Measurements from ENCODE around the gene CDH2. TPM values are rescaled to one million over a fixed set of nuclear protein-coding genes. Genes with fewer than 3 reads are reported as not detected.

CDH2 gene
- total RNA-seq, 1 experiment from 2014 or later: 36.2 TPM

GRCh38 chr18:28067346-28067745, 109.6 kb downstream of the CDH2 start:
- no peak overlapping the region for H3K18ac ChIP-seq (ENCODE audit: insufficient read length, low read depth, low read length)
- TF ChIP-seq, protein P1, sequence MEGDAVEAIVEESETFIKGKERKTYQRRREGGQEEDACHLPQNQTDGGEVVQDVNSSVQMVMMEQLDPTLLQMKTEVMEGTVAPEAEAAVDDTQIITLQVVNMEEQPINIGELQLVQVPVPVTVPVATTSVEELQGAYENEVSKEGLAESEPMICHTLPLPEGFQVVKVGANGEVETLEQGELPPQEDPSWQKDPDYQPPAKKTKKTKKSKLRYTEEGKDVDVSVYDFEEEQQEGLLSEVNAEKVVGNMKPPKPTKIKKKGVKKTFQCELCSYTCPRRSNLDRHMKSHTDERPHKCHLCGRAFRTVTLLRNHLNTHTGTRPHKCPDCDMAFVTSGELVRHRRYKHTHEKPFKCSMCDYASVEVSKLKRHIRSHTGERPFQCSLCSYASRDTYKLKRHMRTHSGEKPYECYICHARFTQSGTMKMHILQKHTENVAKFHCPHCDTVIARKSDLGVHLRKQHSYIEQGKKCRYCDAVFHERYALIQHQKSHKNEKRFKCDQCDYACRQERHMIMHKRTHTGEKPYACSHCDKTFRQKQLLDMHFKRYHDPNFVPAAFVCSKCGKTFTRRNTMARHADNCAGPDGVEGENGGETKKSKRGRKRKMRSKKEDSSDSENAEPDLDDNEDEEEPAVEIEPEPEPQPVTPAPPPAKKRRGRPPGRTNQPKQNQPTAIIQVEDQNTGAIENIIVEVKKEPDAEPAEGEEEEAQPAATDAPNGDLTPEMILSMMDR (conservative IDR thresholded peaks at IDR 0.05): no peak
- no peak overlapping the region for H2BK15ac ChIP-seq (ENCODE audit: low read depth, low read length)
- no peak overlapping the region for H3K27ac Mint-ChIP-seq
- WGBS (ENCODE audit: extremely low coverage, insufficient read length, low lambda C conversion rate): no CpG with 5 or more reads among the region's 1 CpG
- H2BK120ac ChIP-seq (ENCODE audit: low read depth, low read length, poor library complexity, severe bottlenecking): no peak overlapping the region
- H3K14ac ChIP-seq (ENCODE audit: insufficient read depth, low read length): no peak overlapping the region
- H3K23ac ChIP-seq (ENCODE audit: insufficient read length, low read depth, low read length): no peak overlapping the region
- no peaks in the 10 kb centered on the region for H3K27me3 ChIP-seq (ENCODE audit: insufficient read depth, low read length)
- no peak overlapping the region for H3K27ac ChIP-seq (ENCODE audit: insufficient read length, low read depth, low read length)
- no peak overlapping the region for H3K4me3 Mint-ChIP-seq
- H3K36me3 Mint-ChIP-seq (ENCODE audit: insufficient read depth in 1 of 3, low read depth in 3 of 3): peaks cover 0 to 3% (median 0%) of the 10 kb centered on the region in 3 experiments; a peak in 1 of 7 replicates
- H3K27me3 Mint-ChIP-seq (ENCODE audit: low read depth): no peaks in the 10 kb centered on the region
- H4K20me1 ChIP-seq (ENCODE audit: control insufficient read depth, insufficient read depth, insufficient read length): no peaks in the 10 kb centered on the region
- DNase-seq: no peak
- no peaks in the 10 kb centered on the region for H3K9me3 ChIP-seq (ENCODE audit: control insufficient read depth, low read depth, low read length)
- H3K4me1 Mint-ChIP-seq: peaks cover 22 to 36% of the 10 kb centered on the region in 2 experiments
- no peak overlapping the region for H3K4me2 ChIP-seq (ENCODE audit: insufficient read depth, insufficient read length, low read length)
- peaks cover 3% of the 10 kb centered on the region; the same call in 1 of the 2 replicates for H3K4me1 ChIP-seq (ENCODE audit: insufficient read depth, low read length)
- H3K56ac ChIP-seq (ENCODE audit: insufficient read length, low read depth, low read length): no peak overlapping the region
- H3K79me2 ChIP-seq (ENCODE audit: insufficient read depth, low read length): peaks cover 2% of the 10 kb centered on the region; the same call in 1 of the 2 replicates
- no peak overlapping the region for H3K4ac ChIP-seq (ENCODE audit: low read depth, low read length)
- no peak overlapping the region for H2AFZ ChIP-seq (ENCODE audit: low read length)
- no peaks in the 10 kb centered on the region for H3K79me1 ChIP-seq (ENCODE audit: insufficient read depth, low read depth, low read length, poor library complexity, severe bottlenecking)
- no peak overlapping the region for H2BK5ac ChIP-seq (ENCODE audit: insufficient read length, low read length)
- no peak overlapping the region for H2BK12ac ChIP-seq (ENCODE audit: insufficient read length, low read depth, low read length)
- H4K8ac ChIP-seq (replicated peaks; ENCODE audit: insufficient read length, low read depth, low read length): no peak overlapping the region
- H3K9ac ChIP-seq (ENCODE audit: extremely low read depth, insufficient read length, low read length): no peak overlapping the region
- no peak overlapping the region for H4K5ac ChIP-seq (ENCODE audit: insufficient read length, low read depth, low read length)
- no peaks in the 10 kb centered on the region for H3K23me2 ChIP-seq (ENCODE audit: insufficient read length, low read depth, low read length, poor library complexity, severe bottlenecking)
- H3T11ph ChIP-seq (ENCODE audit: low read length): no peak overlapping the region
- no peak overlapping the region for H2BK20ac ChIP-seq (ENCODE audit: low read depth, low read length, poor library complexity, severe bottlenecking)
- peaks cover 0 to 2% of the 10 kb centered on the region in 2 experiments; a peak in 2 of 5 replicates for H3K9me3 Mint-ChIP-seq
- no peak overlapping the region for H4K91ac ChIP-seq (ENCODE audit: insufficient read length, low read depth, low read length)
- H2AK5ac ChIP-seq (ENCODE audit: insufficient read length, low read length): no peak overlapping the region
